ENCODE data around the gene MUC5AC. TPM values are rescaled to one million over a fixed set of nuclear protein-coding genes. Genes with fewer than 3 reads are reported as not detected.
"Not testable (repeated sequence)": the region's sequence is repeated elsewhere in the genome, so short reads cannot be mapped to it uniquely, and the experiment has no call there.

The MUC5AC gene
- total and polyA plus RNA-seq, 2 experiments from 2014 or later = not detected

DNA sequence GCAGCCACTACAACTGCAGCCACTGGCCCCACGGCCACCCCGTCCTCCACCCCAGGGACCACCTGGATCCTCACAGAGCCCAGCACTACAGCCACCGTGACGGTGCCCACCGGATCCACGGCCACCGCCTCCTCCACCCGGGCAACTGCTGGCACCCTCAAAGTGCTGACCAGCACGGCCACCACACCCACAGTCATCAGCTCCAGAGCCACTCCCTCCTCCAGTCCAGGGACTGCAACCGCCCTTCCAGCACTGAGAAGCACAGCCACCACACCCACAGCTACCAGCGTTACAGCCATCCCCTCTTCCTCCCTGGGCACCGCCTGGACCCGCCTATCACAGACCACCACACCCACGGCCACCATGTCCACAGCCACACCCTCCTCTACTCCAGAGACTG is 88.5 kb downstream of the MUC5AC start:
- H3K79me2 ChIP-seq (ENCODE audit: insufficient read depth); H3K27ac ChIP-seq; H3F3A ChIP-seq (ENCODE audit: insufficient read depth); in situ Hi-C loops (cut with MboI); H3K9ac ChIP-seq; H3K36me3 ChIP-seq (ENCODE audit: low read depth); H3K9me3 ChIP-seq (ENCODE audit: low read depth); DNase-seq; H2AFZ ChIP-seq; H3K27me3 ChIP-seq (replicated peaks; ENCODE audit: insufficient read depth); H3K4me1 ChIP-seq (ENCODE audit: insufficient read depth); H3K4me3 ChIP-seq; H3K4me2 ChIP-seq (ENCODE audit: unreplicated experiment); H3K9me2 ChIP-seq (ENCODE audit: insufficient read depth); H4K20me1 ChIP-seq (ENCODE audit: insufficient read depth): not testable (repeated sequence)
- 76 to 83% methylated on average over 10 to 14 of the region's 14 CpGs for WGBS, 2 experiments (ENCODE audit: low coverage in 1 of 2, low lambda C conversion rate in 2 of 2, missing lambda C conversion rate in 2 of 2)

DNA sequence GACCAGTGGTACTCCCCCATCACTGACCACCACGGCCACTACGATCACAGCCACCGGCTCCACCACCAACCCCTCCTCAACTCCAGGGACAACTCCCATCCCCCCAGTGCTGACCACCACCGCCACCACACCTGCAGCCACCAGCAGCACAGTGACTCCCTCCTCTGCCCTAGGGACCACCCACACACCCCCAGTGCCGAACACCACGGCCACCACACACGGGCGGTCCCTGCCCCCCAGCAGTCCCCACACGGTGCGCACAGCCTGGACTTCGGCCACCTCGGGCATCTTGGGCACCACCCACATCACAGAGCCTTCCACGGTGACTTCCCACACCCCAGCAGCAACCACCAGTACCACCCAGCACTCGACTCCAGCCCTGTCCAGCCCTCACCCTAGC is 89.3 kb downstream of the MUC5AC start:
- H3K36me3 ChIP-seq (ENCODE audit: low read depth); H2AFZ ChIP-seq; in situ Hi-C loops (cut with MboI); H3K9me2 ChIP-seq (ENCODE audit: insufficient read depth); H3K9ac ChIP-seq; H3K27me3 ChIP-seq (replicated peaks; ENCODE audit: insufficient read depth); H3K4me3 ChIP-seq; H3F3A ChIP-seq (ENCODE audit: insufficient read depth); H3K4me1 ChIP-seq (ENCODE audit: insufficient read depth); H3K79me2 ChIP-seq (ENCODE audit: insufficient read depth); H3K4me2 ChIP-seq (ENCODE audit: unreplicated experiment); DNase-seq; H3K27ac ChIP-seq; H4K20me1 ChIP-seq (ENCODE audit: insufficient read depth); H3K9me3 ChIP-seq (ENCODE audit: low read depth): not testable (repeated sequence)
- WGBS, 2 experiments (ENCODE audit: low coverage in 1 of 2, low lambda C conversion rate in 2 of 2, missing lambda C conversion rate in 2 of 2) = 82 to 94% methylated on average over 6 to 13 of the region's 14 CpGs

DNA sequence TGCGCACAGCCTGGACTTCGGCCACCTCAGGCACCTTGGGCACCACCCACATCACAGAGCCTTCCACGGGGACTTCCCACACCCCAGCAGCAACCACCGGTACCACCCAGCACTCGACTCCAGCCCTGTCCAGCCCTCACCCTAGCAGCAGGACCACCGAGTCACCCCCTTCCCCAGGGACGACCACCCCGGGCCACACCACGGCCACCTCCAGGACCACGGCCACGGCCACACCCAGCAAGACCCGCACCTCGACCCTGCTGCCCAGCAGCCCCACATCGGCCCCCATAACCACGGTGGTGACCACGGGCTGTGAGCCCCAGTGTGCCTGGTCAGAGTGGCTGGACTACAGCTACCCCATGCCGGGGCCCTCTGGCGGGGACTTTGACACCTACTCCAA is 91.2 kb downstream of the MUC5AC start:
- H3K4me1 ChIP-seq (ENCODE audit: insufficient read depth); H3K9me2 ChIP-seq (ENCODE audit: insufficient read depth); H4K20me1 ChIP-seq (ENCODE audit: insufficient read depth); in situ Hi-C loops (cut with MboI); H3F3A ChIP-seq (ENCODE audit: insufficient read depth); H3K79me2 ChIP-seq (ENCODE audit: insufficient read depth); H3K9me3 ChIP-seq (ENCODE audit: low read depth); H3K27ac ChIP-seq; DNase-seq; H3K9ac ChIP-seq; H3K36me3 ChIP-seq (ENCODE audit: low read depth); H3K4me2 ChIP-seq (ENCODE audit: unreplicated experiment); H2AFZ ChIP-seq; H3K4me3 ChIP-seq; H3K27me3 ChIP-seq (replicated peaks; ENCODE audit: insufficient read depth): not testable (repeated sequence)
- 76 to 94% methylated on average over 11 to 12 of the region's 18 CpGs for whole genome bisulfite sequencing, 2 experiments (ENCODE audit: low coverage in 1 of 2, low lambda C conversion rate in 2 of 2, missing lambda C conversion rate in 2 of 2)

DNA sequence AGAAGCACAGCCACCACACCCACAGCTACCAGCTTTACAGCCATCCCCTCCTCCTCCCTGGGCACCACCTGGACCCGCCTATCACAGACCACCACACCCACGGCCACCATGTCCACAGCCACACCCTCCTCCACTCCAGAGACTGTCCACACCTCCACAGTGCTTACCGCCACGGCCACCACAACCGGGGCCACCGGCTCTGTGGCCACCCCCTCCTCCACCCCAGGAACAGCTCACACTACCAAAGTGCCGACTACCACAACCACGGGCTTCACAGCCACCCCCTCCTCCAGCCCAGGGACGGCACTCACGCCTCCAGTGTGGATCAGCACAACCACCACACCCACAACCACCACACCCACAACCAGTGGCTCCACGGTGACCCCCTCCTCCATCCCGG is 92.7 kb downstream of the MUC5AC start:
- H3K27me3 ChIP-seq (replicated peaks; ENCODE audit: insufficient read depth); H4K20me1 ChIP-seq (ENCODE audit: insufficient read depth); H3F3A ChIP-seq (ENCODE audit: insufficient read depth); H3K4me3 ChIP-seq; H3K36me3 ChIP-seq (ENCODE audit: low read depth); H3K27ac ChIP-seq; H3K9me3 ChIP-seq (ENCODE audit: low read depth); H2AFZ ChIP-seq; H3K9ac ChIP-seq; in situ Hi-C loops (cut with MboI); DNase-seq; H3K4me1 ChIP-seq (ENCODE audit: insufficient read depth); H3K4me2 ChIP-seq (ENCODE audit: unreplicated experiment); H3K79me2 ChIP-seq (ENCODE audit: insufficient read depth); H3K9me2 ChIP-seq (ENCODE audit: insufficient read depth): not testable (repeated sequence)
- WGBS, 2 experiments (ENCODE audit: low coverage in 1 of 2, low lambda C conversion rate in 2 of 2, missing lambda C conversion rate in 2 of 2) = 70 to 79% methylated on average over 5 of the region's 12 CpGs

Other genes starting within 250 kb of the MUC5AC start
- gene CHID1, start 247.1 kb upstream of the MUC5AC start, total RNA-seq (2014; rRNA removed; shearing (Covaris generic)) = 72.3 and 91.9 TPM in 2 replicates
- gene CHID1, start 247.1 kb upstream of the MUC5AC start, polyA plus RNA-seq (2016; fragmentation: Nextera tagmentation; extraction: Ambion mirVana) = 202 and 215 TPM in 2 replicates
- gene AP2A2, start 232.1 kb upstream of the MUC5AC start, total RNA-seq (2014; rRNA removed; shearing (Covaris generic)) = 32.2 and 38.3 TPM in 2 replicates
- 27.5 and 31.1 TPM in 2 replicates for gene AP2A2, start 232.1 kb upstream of the MUC5AC start, polyA plus RNA-seq (2016; fragmentation: Nextera tagmentation; extraction: Ambion mirVana)
- gene MUC6, start 121.2 kb upstream of the MUC5AC start, total RNA-seq (2014; rRNA removed; shearing (Covaris generic)) = not detected in 2 replicates
- not detected in 2 replicates for gene MUC6, start 121.2 kb upstream of the MUC5AC start, polyA plus RNA-seq (2016; fragmentation: Nextera tagmentation; extraction: Ambion mirVana)
- not detected in 2 replicates for gene MUC2, start 83.1 kb upstream of the MUC5AC start, total RNA-seq (2014; rRNA removed; shearing (Covaris generic))
- gene MUC2, start 83.1 kb upstream of the MUC5AC start, polyA plus RNA-seq (2016; fragmentation: Nextera tagmentation; extraction: Ambion mirVana) = not detected in 2 replicates
- not detected in 2 replicates for gene MUC5B, start 65.1 kb downstream of the MUC5AC start, total RNA-seq (2014; rRNA removed; shearing (Covaris generic))
- gene MUC5B, start 65.1 kb downstream of the MUC5AC start, polyA plus RNA-seq (2016; fragmentation: Nextera tagmentation; extraction: Ambion mirVana) = not detected in 2 replicates
- 27.3 and 41.7 TPM in 2 replicates for gene TOLLIP, start 151.7 kb downstream of the MUC5AC start, total RNA-seq (2014; rRNA removed; shearing (Covaris generic))
- gene TOLLIP, start 151.7 kb downstream of the MUC5AC start, polyA plus RNA-seq (2016; fragmentation: Nextera tagmentation; extraction: Ambion mirVana) = 53.6 and 57.7 TPM in 2 replicates
- gene BRSK2, start 232.0 kb downstream of the MUC5AC start, total RNA-seq (2014; rRNA removed; shearing (Covaris generic)) = 0.11 and 0.13 TPM in 2 replicates
- not detected in 2 replicates for gene BRSK2, start 232.0 kb downstream of the MUC5AC start, polyA plus RNA-seq (2016; fragmentation: Nextera tagmentation; extraction: Ambion mirVana)

All from GM23248 (cell line).